Islet precursor cell (in vitro differentiated cells): ENCODE data around the gene BIN2.

Source experiments
- DNase-seq: peaks from one replicate; pipeline ENCODE4 v3.0.0-alpha.2; 2018

Gene BIN2

DNA sequence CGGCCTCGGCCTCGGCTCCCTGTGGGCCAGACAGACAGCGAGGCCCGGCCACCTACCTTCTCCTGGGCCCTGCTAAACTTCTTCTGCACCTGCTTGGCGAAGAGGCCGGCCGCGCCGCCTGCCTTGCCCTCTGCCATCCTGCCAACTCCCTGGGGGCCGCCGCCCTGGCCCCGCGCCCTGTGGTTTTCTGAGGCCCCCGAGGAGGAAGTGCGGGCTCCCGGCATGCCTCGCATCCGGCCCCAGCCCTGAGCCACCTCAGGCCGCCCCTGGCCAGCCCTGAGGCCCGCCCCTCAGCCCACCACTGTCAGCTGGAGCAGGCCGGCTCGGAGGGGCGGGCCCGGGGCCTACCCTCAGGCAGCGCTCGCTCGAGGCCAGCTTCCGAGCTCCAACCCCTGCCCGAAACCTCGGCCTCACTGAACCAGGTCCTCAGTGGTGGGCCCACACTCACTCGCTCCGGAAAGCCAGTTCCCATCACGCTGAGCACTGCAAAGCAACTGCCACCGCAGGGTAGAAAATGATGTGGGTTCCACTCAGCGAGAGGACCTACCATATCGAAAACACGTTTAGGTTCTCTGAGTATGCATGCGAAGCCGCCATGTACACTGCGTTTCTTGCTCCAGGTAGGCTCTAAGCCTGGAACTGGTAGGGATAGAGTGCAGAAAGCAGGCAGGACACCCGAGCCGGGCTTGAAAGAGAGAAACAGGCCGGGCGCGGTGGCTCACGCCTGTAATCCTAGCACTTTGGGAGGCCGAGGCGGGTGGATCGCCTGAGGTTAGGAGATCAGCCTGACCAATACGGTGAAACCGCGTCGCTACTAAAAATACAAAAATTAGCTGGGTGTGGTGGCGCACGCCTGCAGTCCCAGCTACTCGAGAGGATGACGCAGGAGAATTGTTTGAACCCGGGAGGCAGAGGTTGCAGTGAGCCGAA, at the start of gene BIN2:
Gene BIN2, minus strand, starts transcription at position 209 of the 930 bp plus-strand sequence. Its CDS starts 72 bp downstream, at position 137.
- no peak for DNase-seq

DNA sequence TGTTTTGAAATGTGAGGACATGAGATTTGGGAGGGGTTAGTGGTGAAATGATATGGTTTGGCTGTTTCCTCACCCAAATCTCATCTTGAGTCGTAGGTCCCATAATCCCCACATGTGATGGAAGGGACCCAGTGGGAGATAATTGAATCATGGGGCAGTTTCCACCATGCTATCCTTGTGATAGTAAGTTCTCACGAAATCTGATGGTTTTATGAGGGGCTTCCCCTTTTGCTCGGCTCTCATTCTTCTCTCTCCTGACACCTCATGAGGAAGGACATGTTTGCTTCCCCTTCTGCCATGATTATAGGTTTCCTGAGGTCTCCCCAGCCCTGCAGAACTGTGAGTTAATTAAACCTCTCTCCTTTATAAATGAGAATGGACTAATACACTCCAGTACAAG, 49.2 kb upstream of the BIN2 start:
- no peak for DNase-seq

DNA sequence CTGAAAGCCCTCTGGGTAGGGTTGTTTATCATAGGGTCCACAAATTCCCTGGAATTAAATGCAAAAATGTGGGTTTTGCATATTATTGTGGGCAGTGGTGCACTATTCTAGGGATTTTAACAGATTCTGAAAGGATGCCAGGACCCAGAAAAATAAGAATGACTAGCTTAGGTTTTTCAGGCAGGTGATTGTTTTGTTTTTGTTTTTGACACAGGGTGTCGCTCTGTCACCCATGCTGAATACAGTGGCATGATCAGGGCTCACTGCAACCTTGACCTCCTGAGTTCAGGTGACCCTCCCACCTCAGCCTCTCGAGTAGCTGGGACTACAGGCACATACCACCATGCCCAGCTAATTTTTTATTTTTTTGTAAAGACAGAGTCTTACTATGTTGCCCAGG, 48.0 kb upstream of the BIN2 start:
- DNase-seq: no peak

DNA sequence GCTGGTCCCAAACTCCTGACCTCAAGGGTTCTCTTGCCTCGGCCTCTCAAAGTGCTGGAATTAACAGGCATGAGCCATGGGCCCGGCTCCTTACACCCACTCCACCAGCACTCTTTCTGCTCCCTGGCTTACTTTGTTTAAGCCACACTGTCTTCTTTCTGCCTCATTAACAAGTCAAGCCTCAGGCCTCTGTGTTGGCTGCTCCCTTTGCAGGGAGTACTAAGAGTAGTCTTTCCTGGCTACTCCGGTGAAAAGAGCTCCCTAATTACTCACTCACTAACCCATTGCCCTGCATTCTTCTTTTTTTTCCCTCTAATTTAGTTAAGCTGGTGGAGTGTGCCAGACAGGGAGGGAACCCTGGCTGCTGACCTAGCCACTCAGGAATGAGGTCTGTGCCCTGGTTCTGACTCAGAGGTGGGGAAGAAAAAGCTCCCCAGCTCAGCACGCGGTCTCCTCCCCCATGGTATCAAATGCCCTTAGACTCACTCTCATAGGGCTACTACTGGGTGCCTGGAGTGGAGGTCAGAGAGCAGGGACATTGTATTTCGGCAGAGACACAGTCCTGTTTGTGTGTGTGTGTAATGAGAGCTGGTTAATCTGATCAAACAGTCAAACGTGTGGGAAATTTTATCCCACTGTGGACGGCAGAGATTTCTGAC, 47.5 kb upstream of the BIN2 start:
- DNase-seq: peak; percentile 100

DNA sequence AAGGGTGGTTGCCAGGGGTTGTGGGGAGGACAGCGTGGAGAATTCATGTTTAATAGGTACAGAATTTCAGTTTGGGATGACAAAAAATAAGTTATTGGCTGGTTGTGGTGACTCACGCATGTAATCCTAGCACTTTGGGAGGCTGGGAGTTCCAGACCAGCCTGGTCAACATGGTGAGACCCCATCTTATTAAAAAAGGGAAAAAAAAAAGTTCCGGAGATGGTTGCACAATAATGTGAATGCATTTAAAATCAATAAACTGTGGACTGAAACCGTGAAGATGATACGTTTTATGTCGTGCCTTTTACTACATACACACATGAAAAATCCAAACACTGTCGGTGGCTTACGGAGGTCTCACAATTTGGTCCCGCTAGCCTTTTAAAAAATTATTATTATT, 46.7 kb upstream of the BIN2 start:
- DNase-seq: no peak

DNA sequence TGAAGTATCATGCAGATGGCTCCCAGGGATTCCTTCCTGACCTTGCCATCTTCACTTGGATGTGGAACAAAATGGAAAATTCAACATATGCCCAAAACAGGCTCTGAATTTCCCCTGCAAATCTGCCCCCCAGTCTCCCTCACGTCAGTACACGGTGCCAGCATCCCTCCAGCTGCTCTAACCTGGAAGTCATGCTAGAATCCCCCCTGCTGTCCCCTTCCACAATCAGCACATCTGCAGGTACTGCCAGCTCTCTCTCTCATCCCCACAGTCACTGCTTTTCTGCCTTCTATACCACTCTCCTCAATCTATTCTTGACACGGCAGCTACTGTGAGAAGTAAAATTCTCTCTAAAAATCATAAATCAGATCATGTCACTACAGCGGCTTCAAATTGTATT, 45.6 kb upstream of the BIN2 start:
- DNase-seq: no peak

DNA sequence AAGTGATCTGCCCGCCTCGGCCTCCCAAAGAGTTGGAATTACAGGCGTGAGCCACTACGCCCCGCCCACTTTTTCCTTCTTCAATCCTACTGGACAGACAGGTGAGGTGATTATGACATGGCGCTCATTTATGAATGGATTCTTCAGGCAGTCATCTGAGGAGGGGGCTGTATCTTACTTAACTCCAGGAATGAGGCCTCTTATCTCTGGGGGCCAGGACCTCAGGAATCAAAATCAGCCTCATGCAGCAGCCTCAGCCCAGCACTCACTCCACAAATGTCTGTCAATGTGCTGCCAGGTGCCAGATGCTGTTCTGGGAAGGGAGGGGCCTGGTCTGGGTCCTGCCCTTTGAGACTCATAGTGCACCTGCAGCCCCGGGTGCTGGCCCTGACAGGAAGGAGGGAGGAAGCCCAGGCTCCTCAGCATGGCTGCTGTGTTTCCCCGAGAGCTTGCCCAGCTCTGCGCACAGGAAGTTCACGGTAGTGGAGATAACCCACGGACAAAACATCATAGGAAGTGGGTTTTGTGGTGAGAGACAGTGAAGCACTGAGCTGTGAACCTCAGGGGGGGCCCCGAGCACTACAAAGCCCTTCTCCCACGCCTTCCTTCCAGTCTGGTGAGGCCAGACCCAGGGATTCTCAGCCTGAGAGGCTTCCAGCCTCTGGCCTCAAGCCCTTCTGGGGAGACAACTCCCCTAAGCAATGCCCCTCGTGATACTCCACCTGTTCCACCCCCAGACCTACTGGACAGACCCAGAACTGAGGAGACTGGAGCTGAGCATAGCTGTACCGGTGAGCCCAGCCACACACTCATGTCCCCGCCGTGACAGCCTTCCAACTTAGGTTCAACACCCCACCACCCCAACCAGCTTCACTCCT, 44.9 kb upstream of the BIN2 start:
- peak; percentile 64 for DNase-seq

DNA sequence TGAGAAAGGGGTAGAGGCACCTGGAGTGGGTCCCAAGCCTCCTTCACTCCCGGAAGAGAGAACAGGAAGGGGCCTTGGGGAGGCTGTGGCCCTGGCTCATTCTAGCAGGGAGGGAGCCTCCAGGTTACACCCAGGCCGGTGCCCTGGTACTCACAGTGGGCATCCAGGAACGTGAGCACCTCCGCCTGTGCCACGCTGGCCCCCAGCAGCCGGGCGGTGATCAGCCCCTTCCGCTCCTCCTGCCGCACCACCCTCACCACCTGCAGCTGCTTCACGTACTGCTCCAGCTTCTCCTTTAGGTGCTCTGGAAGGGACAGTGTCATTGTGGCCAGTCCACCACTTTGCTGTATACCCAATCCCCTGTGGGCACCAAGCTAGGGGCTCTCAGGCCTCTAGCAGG, 41.3 kb upstream of the BIN2 start:
- DNase-seq: no peak

DNA sequence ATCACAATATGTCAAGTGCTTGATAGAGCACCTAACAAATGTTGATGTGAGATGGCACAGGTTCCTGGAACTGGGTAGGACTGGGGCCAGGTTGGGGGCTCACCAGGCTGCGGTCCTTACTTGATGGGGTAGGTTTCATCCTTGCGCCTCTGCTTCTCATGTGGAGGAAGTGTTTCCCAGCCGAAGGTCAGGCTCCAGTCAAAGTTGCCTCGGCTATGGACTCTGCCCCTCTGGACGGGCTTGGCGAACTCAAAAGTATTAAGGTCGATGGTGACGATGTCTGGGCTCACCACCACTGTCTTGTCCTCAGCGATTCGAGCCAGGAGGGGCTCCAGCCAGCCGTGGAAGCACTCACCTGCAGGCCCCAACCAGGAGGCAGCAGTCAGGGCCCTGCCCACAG, 40.0 kb upstream of the BIN2 start:
- DNase-seq: no peak

DNA sequence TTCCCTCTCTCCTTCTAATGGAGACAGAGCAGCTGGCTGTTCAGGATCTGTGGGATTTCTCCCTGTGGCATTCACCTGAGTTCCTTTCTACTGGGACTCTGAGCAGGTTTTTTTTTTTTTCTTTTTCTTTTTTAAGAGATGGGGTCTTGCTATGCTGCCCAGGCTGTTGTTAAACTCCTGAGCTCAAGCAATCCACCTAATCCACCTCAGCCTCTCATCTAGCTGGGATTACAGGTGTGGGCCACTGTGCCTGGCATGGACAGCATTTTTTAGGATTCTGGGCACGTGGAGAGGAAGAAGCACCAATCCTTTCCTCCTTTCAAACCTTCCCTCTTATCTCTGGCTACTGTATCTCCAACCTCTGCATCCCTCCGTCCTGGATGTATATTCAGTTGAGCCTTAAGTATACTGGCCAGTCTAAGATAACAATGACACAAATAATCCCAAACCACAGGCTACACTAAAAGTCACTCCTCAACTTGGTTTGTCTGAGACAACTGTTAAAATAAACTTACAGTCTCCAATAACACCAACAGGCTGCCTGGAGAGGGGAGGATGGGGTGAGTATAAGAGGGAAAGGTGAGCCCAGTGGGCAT, 38.9 kb upstream of the BIN2 start:
- DNase-seq: no peak

DNA sequence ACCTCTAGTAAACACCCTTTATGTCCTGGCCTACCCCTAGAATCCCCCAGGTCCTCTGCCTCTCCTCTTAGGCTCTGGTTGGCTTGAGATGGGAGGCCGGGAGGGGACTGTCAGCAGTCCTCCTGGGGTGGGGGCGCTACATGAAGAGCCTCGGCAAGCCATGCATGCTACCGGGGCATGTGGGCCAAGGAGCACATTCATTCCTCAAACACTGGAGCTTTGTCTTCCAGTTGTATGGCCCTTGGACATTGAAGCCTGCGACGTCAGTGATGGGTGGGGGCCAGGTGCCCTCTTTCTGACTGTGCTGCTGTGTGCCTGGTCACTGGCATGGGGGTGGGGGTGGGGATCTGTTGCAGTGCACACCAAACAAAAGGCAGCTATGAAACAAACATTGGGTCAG, 38.3 kb upstream of the BIN2 start:
- no peak for DNase-seq

DNA sequence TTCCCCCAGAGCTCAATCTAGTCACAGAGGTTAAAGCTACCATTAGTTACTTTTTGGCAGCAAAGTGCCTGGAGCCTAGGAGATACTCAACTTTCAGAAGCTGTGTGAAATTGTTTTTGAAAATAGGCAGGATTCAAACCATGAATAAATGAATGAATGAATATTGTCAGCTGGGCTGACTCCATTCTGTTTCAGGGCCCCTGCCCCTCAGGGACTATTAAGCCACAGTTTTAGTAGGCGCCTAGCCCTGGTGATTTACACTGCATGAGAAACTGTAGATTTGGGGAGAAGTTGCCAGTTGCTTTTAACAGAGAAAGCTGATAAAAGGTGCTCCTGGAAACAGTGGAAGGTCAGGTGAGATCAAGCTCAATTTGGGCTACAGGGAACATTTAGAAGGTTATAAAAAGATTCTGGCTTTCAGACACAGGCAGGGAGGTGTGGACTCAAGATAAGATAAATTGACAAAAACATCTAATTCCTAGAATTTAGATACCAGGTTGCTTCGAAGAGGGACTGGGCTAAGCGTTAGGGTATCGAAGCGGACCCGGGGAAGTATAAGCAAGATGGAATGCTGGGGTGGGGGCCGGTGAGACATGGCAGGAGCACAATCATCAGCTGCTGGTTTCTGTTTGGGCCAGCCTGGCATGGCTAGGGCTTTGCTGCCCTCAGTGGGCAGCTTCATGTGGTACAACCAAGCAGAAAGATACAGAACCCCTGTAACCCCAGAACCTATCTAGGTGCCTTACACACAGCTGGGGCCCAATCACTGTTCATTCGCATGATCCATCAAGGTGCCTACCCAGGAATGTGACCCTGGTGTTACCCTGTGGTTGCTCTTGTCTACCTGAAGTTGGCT, 37.4 kb upstream of the BIN2 start:
- no peak for DNase-seq

DNA sequence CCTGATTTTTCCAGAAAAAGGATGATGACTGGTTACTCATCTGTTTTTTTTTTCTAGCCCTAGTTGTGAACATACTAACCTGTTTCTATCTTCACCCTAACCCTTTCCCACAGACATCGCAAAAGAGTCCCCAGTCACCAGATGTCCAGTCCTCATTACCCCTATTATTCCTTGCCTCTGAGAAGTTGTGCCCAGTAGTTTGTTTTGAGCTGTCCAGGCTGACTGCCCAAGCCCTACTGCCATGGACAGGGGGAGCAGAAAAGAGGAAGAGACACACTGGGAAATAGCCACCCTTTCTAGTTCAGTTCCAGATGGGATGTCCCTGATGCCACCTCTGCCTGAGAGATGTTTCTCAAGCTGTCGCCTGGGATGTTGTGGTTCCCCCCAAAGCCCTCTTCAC, 36.3 kb upstream of the BIN2 start:
- DNase-seq: no peak

DNA sequence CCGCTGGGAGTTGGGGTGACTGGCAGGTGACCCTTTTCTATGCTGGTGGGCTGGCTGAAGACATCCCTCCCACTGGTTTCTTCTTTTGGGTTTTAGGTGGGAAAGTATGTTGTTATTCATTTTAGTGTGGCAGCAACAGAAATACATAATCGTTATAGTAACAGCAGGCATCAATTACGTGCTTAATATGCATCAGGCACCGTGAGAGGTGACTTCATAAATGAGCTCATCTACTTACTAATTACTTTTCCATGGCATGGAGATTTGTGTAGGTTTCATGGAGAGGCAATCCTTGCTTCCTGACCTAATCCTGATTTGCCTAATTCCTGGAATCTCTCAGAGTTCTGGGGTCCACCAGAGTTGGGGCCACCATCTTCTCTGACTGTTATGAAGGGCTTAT, 35.9 kb upstream of the BIN2 start:
- DNase-seq: no peak

DNA sequence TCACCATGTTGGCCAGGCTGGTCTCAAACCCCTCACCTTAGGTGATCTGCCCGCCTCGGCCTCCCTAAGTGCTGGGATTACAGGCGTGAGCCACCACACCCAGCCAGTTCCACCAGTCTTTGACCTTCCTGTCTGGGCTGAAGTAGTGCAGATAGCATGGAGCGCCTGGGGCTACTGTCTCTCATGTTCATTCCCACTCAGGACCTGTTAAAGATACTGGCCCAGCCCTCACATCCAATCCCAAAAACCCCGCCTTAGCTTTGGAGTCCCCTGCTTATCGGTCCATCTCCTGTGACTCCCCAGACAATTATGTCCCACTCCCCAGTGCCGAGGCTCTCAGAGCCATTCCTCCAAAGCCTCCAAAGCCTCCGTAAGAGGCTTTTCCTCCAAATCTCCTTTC, 34.5 kb upstream of the BIN2 start:
- DNase-seq: peak; percentile 66

DNA sequence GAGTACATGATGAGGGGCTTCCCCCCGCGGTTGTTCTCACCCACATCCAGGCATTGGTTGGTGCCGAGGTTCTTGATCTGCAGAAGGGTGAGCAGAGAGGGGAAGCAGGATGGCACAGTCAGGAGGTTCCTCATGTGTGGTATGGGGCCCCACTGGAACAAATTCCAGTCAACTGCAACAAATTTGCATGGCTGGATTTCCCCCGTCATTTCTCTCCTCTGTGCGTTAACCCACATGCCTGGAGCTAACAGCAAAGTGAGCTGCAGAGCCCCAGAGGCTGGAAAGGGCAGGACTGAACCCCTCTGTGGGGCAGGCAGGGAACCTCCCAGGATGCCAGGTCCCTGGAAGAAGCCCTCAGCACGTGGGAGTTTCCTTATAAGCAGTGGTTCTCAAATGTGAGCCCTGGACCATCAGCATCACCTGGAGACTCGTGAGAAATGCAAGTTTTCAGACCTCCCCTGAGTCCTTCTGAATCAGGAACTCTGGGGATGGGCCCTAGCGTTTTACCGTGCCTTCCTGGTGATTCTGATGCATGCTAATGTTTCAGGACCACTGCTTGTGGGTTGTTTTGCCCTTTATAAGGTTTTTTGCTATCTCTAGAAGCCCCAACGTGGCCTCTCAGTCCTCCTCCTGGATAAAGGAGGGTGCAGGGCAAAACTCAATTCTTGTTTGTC, 33.5 kb upstream of the BIN2 start:
- DNase-seq: no peak

DNA sequence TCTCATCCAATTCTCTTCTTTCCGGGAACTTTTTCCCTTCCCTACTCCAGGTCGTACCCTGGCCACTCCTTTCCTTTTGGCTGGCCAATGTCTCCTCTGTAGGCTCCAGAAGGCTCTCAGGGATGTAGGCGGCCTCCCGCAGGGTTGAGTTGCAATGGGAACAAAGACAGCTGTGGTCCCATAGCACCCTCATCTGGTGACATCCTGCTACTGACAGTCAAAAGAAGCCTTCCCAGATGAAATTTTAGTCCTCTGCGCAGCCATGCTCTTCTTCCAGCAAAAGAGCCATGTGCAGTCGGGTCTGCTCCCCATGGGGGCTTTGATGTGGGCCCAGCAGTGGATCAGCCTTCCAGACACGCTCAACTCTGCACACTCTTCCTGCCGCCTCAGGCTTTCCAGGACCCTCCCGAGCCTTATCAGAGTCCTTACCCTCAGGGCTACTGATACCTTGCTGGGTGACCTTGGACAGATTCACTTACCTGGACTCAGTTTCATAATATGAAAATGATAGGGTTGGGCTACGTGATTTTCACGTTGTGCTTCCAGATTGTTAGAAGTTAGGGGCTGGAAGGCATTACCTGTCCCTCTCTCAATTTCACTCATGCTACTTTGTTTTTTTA, 28.0 kb upstream of the BIN2 start:
- peak; percentile 91 for DNase-seq

DNA sequence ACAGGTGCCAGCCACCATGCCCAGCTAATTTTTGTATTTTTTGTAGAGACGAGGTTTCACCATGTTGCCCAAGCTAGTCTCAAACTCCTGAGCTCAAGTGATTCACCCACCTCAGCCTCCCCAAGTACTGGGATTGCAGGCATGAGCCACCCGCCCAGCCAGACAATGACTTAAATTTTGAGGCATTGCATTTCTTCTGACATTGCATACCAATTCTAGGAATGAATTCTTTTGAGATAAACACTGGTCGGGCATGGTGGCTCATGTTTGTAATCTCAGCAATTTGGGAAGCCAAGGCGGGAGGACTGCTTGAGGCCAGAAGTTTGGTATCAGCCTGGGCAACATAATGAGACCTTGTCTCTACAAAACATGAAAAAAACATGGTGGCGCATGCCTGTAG, 25.1 kb upstream of the BIN2 start:
- DNase-seq: no peak

DNA sequence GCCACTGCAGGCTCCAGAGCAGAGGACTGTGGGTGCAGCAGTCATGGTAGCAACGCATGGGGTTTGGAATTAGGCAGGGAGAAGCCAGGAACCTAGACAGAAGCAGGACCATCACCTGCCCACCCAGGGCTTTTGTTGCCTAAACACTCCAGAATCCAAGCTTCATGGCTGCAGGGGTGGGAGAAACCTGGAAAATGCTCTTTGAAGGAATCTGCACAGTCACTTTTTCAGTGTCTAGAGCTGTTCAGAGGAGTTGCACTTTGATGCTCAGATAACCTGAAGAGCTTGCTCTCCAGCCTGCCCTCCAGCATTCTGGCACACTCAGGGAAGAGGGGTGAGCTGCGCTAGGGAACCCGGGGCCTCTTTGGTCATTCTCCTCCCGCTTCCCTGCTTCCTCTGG, 24.1 kb upstream of the BIN2 start:
- DNase-seq: peak; percentile 87

DNA sequence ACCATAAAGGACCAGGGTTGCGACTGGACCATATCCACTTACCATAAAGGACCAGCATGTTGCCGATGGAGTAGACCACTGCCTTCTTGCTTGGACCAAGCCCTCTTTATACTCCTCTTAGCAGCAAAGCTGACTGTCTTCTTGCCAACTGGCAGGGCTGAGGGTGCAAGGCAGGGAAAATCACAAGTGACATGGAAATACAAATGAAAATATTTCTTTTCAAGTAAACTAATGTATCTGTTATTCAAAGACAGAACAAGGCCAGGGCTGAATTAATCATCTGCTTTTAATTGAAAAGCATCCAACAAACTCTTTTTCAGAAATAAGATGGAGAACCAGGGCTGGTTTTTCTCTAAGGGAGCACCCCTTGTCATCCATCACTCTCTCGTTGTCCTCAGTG, 22.6 kb upstream of the BIN2 start, which contains the start of gene CELA1:
Gene CELA1, minus strand, starts transcription at position 99 of the 400 bp plus-strand sequence. Its CDS starts 41 bp downstream, at position 58.
- no peak for DNase-seq

DNA sequence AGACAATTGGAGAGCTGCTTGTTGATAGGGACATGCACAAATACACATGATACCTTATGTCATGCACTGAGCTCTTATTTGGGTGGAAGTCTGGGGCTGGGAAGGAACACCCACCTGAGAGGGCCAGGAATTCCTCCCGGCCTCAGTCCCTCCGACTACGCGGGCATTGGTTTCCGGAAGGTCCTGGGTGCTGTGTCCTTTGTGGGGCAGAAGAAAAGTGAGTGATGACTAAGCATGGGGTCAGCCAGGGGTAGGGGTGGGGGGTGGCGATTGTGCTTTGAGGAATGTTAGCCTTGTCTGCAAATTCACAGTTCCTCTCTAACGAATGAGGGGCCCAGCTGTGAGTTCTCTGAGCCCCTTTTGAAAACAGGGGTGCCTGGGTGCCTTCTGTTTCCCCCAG, 21.7 kb upstream of the BIN2 start:
- DNase-seq: peak; percentile 79
